ENCODE data around the gene PLA2R1. TPM values are rescaled to one million over a fixed set of nuclear protein-coding genes. Genes with fewer than 3 reads are reported as not detected.

Gene PLA2R1
- total and polyA plus RNA-seq, 7 experiments from 2014 or later: not detected

GRCh38 chr2:160068906-160069305 lies 6.5 kb upstream of the PLA2R1 start:
- no peaks in the 10 kb centered on the region for H3K36me3 ChIP-seq (ENCODE audit: control insufficient read depth in 2 of 3, insufficient read depth in 3 of 3, low read length in 3 of 3)
- H3K4me3 ChIP-seq (ENCODE audit: low read length): no peak overlapping the region
- no peak overlapping the region for H3K27ac Mint-ChIP-seq
- CTCF ChIA-PET: no interaction called here
- H3K4me3 Mint-ChIP-seq: no peak overlapping the region
- peaks cover 0 to 8% (median 0%) of the 10 kb centered on the region in 11 donors for H3K9me3 Mint-ChIP-seq
- peaks cover 17 to 39% (median 24%) of the 10 kb centered on the region in 5 donors for H3K27me3 Mint-ChIP-seq
- no peak for DNase-seq
- POLR2A ChIA-PET: no interaction called here
- no peaks in the 10 kb centered on the region for H3K36me3 Mint-ChIP-seq
- H3K4me1 Mint-ChIP-seq: peaks cover 0 to 2% (median 0%) of the 10 kb centered on the region in 7 donors
- intact Hi-C loops (cut with micrococcal nuclease): no loop called here
- ATAC-seq: no peak
- no peaks in the 10 kb centered on the region for H3K4me1 ChIP-seq (ENCODE audit: control insufficient read depth in 2 of 2, insufficient read depth in 2 of 2, low read length in 2 of 2)
- no peak overlapping the region for H3K27ac ChIP-seq (ENCODE audit: low read depth, low read length)
- H3K27me3 ChIP-seq (ENCODE audit: control insufficient read depth in 2 of 2, insufficient read depth in 2 of 2, low read length in 2 of 2): no peaks in the 10 kb centered on the region
- no peaks in the 10 kb centered on the region for H3K9me3 ChIP-seq (ENCODE audit: control insufficient read depth in 2 of 3, low read length in 3 of 3)

- CTCF ChIA-PET: interaction anchor here (1.0 kb wide), 1 partner anchor 60 kb away, joined by 3 read pairs; no protein-coding TSS in a partner anchor
- no peak for ATAC-seq
- intact Hi-C loops (cut with micrococcal nuclease): no loop called here
- Mint-ChIP-seq H3K4me1 (peaks cover 4 to 11% (median 8%) of the 10 kb centered on the region in 7 donors), H3K27me3 (peaks cover 34 to 52% (median 46%) of the 10 kb centered on the region in 5 donors), H3K4me3 (peak overlapping the region in 1 of 10 donors; percentile 37), H3K9me3 (peaks cover 0 to 8% (median 0%) of the 10 kb centered on the region in 11 donors), H3K27ac (no peak overlapping the region), H3K36me3 (no peaks in the 10 kb centered on the region)
- POLR2A ChIA-PET: interaction anchor here (0.5 kb wide), 1 partner anchor 1162 kb away, joined by 3 read pairs; no protein-coding TSS in a partner anchor
- Histone ChIP-seq H3K4me3 (ENCODE audit: low read length) (no peak overlapping the region), H3K4me1 (ENCODE audit: control insufficient read depth in 2 of 2, insufficient read depth in 2 of 2, low read length in 2 of 2) (no peaks in the 10 kb centered on the region), H3K27ac (ENCODE audit: low read depth, low read length) (no peak overlapping the region), H3K27me3 (ENCODE audit: control insufficient read depth in 2 of 2, insufficient read depth in 2 of 2, low read length in 2 of 2) (no peaks in the 10 kb centered on the region), H3K36me3 (ENCODE audit: control insufficient read depth in 2 of 3, insufficient read depth in 3 of 3, low read length in 3 of 3) (no peaks in the 10 kb centered on the region), H3K9me3 (ENCODE audit: control insufficient read depth in 2 of 3, low read length in 3 of 3) (no peaks in the 10 kb centered on the region)
- no peak for DNase-seq
Measured at GRCh38 chr2:160064916-160065315, 2.5 kb upstream of the PLA2R1 start.

GRCh38 chr2:160063879-160064612 lies 1.6 kb upstream of the PLA2R1 start:
- peaks cover 4 to 11% (median 8%) of the 10 kb centered on the region in 7 donors for H3K4me1 Mint-ChIP-seq
- CTCF ChIA-PET: interaction anchor here (1.0 kb wide), 1 partner anchor 59 kb away, joined by 3 read pairs; no protein-coding TSS in a partner anchor
- DNase-seq (no peak), ATAC-seq (peak; percentile 21)
- intact Hi-C loops (cut with micrococcal nuclease): no loop called here
- no peaks in the 10 kb centered on the region for H3K27me3 ChIP-seq (ENCODE audit: control insufficient read depth in 2 of 2, insufficient read depth in 2 of 2, low read length in 2 of 2)
- H3K4me3 Mint-ChIP-seq: no peak overlapping the region
- H3K9me3 ChIP-seq (ENCODE audit: control insufficient read depth in 2 of 3, low read length in 3 of 3): no peaks in the 10 kb centered on the region
- peaks cover 0 to 8% (median 0%) of the 10 kb centered on the region in 11 donors for H3K9me3 Mint-ChIP-seq
- no peak overlapping the region for H3K4me3 ChIP-seq (ENCODE audit: low read length)
- H3K36me3 Mint-ChIP-seq: peaks cover 0 to 4% (median 0%) of the 10 kb centered on the region in 5 donors
- peaks cover 42 to 59% (median 51%) of the 10 kb centered on the region in 5 donors for H3K27me3 Mint-ChIP-seq
- POLR2A ChIA-PET: no interaction called here
- H3K4me1 ChIP-seq (ENCODE audit: control insufficient read depth in 2 of 2, insufficient read depth in 2 of 2, low read length in 2 of 2): no peaks in the 10 kb centered on the region
- no peak overlapping the region for H3K27ac ChIP-seq (ENCODE audit: low read depth, low read length)
- H3K36me3 ChIP-seq (ENCODE audit: control insufficient read depth in 2 of 3, insufficient read depth in 3 of 3, low read length in 3 of 3): no peaks in the 10 kb centered on the region
- H3K27ac Mint-ChIP-seq: no peak overlapping the region

GRCh38 chr2:160063271-160063670 lies 856 bp upstream of the PLA2R1 start:
- H3K27me3 Mint-ChIP-seq: peaks cover 44 to 66% (median 52%) of the 10 kb centered on the region in 5 donors
- POLR2A ChIA-PET: no interaction called here
- H3K9me3 Mint-ChIP-seq: peaks cover 0 to 5% (median 0%) of the 10 kb centered on the region in 11 donors
- Histone ChIP-seq H3K27me3 (ENCODE audit: control insufficient read depth in 2 of 2, insufficient read depth in 2 of 2, low read length in 2 of 2) (no peaks in the 10 kb centered on the region), H3K9me3 (ENCODE audit: control insufficient read depth in 2 of 3, low read length in 3 of 3) (no peaks in the 10 kb centered on the region), H3K36me3 (ENCODE audit: control insufficient read depth in 2 of 3, insufficient read depth in 3 of 3, low read length in 3 of 3) (no peaks in the 10 kb centered on the region), H3K27ac (ENCODE audit: low read depth, low read length) (no peak overlapping the region), H3K4me3 (ENCODE audit: low read length) (no peak overlapping the region), H3K4me1 (ENCODE audit: control insufficient read depth in 2 of 2, insufficient read depth in 2 of 2, low read length in 2 of 2) (no peaks in the 10 kb centered on the region)
- H3K36me3 Mint-ChIP-seq: peaks cover 0 to 6% (median 0%) of the 10 kb centered on the region in 5 donors
- no peak for DNase-seq
- peak overlapping the region in 9 of 10 donors; percentile 55 to 78 (median 66) for H3K4me3 Mint-ChIP-seq
- CTCF ChIA-PET: no interaction called here
- intact Hi-C loops (cut with micrococcal nuclease): no loop called here
- H3K27ac Mint-ChIP-seq: no peak overlapping the region
- ATAC-seq: no peak
- H3K4me1 Mint-ChIP-seq: peaks cover 4 to 11% (median 8%) of the 10 kb centered on the region in 7 donors

GRCh38 chr2:160061944-160062291 lies 497 bp downstream of the PLA2R1 start:
- ATAC-seq: no peak
- H3K4me3 Mint-ChIP-seq: peak overlapping the region in 7 of 10 donors; percentile 55 to 81 (median 64)
- Histone ChIP-seq H3K27ac (ENCODE audit: low read depth, low read length) (no peak overlapping the region), H3K4me3 (ENCODE audit: low read length) (peak overlapping the region; percentile 33), H3K27me3 (ENCODE audit: control insufficient read depth in 2 of 2, insufficient read depth in 2 of 2, low read length in 2 of 2) (no peaks in the 10 kb centered on the region), H3K36me3 (ENCODE audit: control insufficient read depth in 2 of 3, insufficient read depth in 3 of 3, low read length in 3 of 3) (no peaks in the 10 kb centered on the region), H3K4me1 (ENCODE audit: control insufficient read depth in 2 of 2, insufficient read depth in 2 of 2, low read length in 2 of 2) (no peaks in the 10 kb centered on the region), H3K9me3 (ENCODE audit: control insufficient read depth in 2 of 3, low read length in 3 of 3) (no peaks in the 10 kb centered on the region)
- DNase-seq: no peak
- peaks cover 0 to 6% (median 0%) of the 10 kb centered on the region in 5 donors for H3K36me3 Mint-ChIP-seq
- H3K27me3 Mint-ChIP-seq: peaks cover 48 to 77% (median 63%) of the 10 kb centered on the region in 5 donors
- peaks cover 0 to 5% (median 0%) of the 10 kb centered on the region in 11 donors for H3K9me3 Mint-ChIP-seq
- H3K4me1 Mint-ChIP-seq: peaks cover 4 to 11% (median 8%) of the 10 kb centered on the region in 7 donors
- POLR2A ChIA-PET: no interaction called here
- no peak overlapping the region for H3K27ac Mint-ChIP-seq
- intact Hi-C loops (cut with micrococcal nuclease): no loop called here
- CTCF ChIA-PET: no interaction called here

GRCh38 chr2:160061533-160061932 lies 882 bp downstream of the PLA2R1 start:
- ATAC-seq: no peak
- peak overlapping the region in 7 of 10 donors; percentile 6 to 66 (median 45) for H3K4me3 Mint-ChIP-seq
- intact Hi-C loops (cut with micrococcal nuclease): no loop called here

More at GRCh38 chr2:160061533-160061932, 882 bp downstream of the PLA2R1 start:
- ChIA-PET CTCF (no interaction called here), POLR2A (no interaction called here)
- no peak overlapping the region for H3K4me3 ChIP-seq (ENCODE audit: low read length)
- no peak overlapping the region for H3K27ac Mint-ChIP-seq
- no peak overlapping the region for H3K27ac ChIP-seq (ENCODE audit: low read depth, low read length)
- H3K4me1 Mint-ChIP-seq: peaks cover 4 to 11% (median 8%) of the 10 kb centered on the region in 7 donors
- no peaks in the 10 kb centered on the region for H3K27me3 ChIP-seq (ENCODE audit: control insufficient read depth in 2 of 2, insufficient read depth in 2 of 2, low read length in 2 of 2)
- no peak for DNase-seq
- no peaks in the 10 kb centered on the region for H3K4me1 ChIP-seq (ENCODE audit: control insufficient read depth in 2 of 2, insufficient read depth in 2 of 2, low read length in 2 of 2)
- H3K9me3 ChIP-seq (ENCODE audit: control insufficient read depth in 2 of 3, low read length in 3 of 3): no peaks in the 10 kb centered on the region
- H3K36me3 Mint-ChIP-seq: peaks cover 0 to 6% (median 0%) of the 10 kb centered on the region in 5 donors
- peaks cover 49 to 76% (median 67%) of the 10 kb centered on the region in 5 donors for H3K27me3 Mint-ChIP-seq
- H3K9me3 Mint-ChIP-seq: peaks cover 0 to 3% (median 0%) of the 10 kb centered on the region in 11 donors
- no peaks in the 10 kb centered on the region for H3K36me3 ChIP-seq (ENCODE audit: control insufficient read depth in 2 of 3, insufficient read depth in 3 of 3, low read length in 3 of 3)

All from naive thymus-derived CD4-positive, alpha-beta T cell (primary cell).